Measurements from ENCODE around the gene SPIN2B.
"Not testable (repeated sequence)": the region's sequence is repeated elsewhere in the genome, so short reads cannot be mapped to it uniquely, and the experiment has no call there.

SPIN2B gene

GRCh38 chrX:57132046-57132445 is 10.7 kb upstream of the SPIN2B start:
- Histone ChIP-seq H2BK15ac (ENCODE audit: low read depth, poor library complexity, severe bottlenecking) (no peak overlapping the region), H3K27ac (ENCODE audit: low read length, poor library complexity, severe bottlenecking) (no peak overlapping the region), H2BK120ac (ENCODE audit: low read depth, low read length) (no peak overlapping the region), H3K14ac (ENCODE audit: low read length in 2 of 2) (no peak overlapping the region), H3K9ac (ENCODE audit: low read length) (no peak overlapping the region), H3K4me3 (ENCODE audit: insufficient read depth in 1 of 2, low read depth in 1 of 2, low read length in 2 of 2) (no peak overlapping the region), H3K4ac (ENCODE audit: low read depth in 1 of 2, low read length in 2 of 2) (no peak overlapping the region), H4K91ac (ENCODE audit: low read length) (no peak overlapping the region), H3K9me3 (ENCODE audit: control insufficient read depth, low read length) (no peaks in the 10 kb centered on the region), H3K4me2 (ENCODE audit: low read length, poor library complexity, severe bottlenecking) (no peak overlapping the region), H2BK5ac (ENCODE audit: low read depth, low read length, poor library complexity, severe bottlenecking) (no peak overlapping the region), H3K18ac (ENCODE audit: low read depth in 1 of 2, low read length in 2 of 2) (no peak overlapping the region), H3K27me3 (ENCODE audit: control insufficient read depth in 1 of 2, insufficient read depth in 1 of 2, low read length in 2 of 2) (no peaks in the 10 kb centered on the region), H3K79me1 (replicated peaks; ENCODE audit: low read length, poor library complexity, severe bottlenecking) (no peaks in the 10 kb centered on the region), H3K23ac (ENCODE audit: low read length in 2 of 2) (no peak overlapping the region), H2AFZ (ENCODE audit: low read depth, low read length) (no peak overlapping the region), H3K4me1 (ENCODE audit: control insufficient read depth, insufficient read depth, low read depth, low read length) (peaks cover 2% of the 10 kb centered on the region), H2AK5ac (ENCODE audit: low read length, severe bottlenecking) (no peak overlapping the region), H2BK12ac (ENCODE audit: low read length in 2 of 2) (no peak overlapping the region), H4K8ac (ENCODE audit: low read length) (no peak overlapping the region), H3K36me3 (ENCODE audit: control insufficient read depth in 1 of 2, insufficient read depth in 2 of 2, low read depth in 1 of 2, low read length in 2 of 2) (peaks cover 0 to 2% of the 10 kb centered on the region in 2 experiments)
- no peak for DNase-seq
- WGBS, result 96% methylated on average over 7 of the region's 7 CpGs

- Histone ChIP-seq H2BK15ac (ENCODE audit: low read depth, poor library complexity, severe bottlenecking) (no peak overlapping the region), H3K4me1 (ENCODE audit: control insufficient read depth, insufficient read depth, low read depth, low read length) (no peaks in the 10 kb centered on the region), H2BK120ac (ENCODE audit: low read depth, low read length) (no peak overlapping the region), H2AK5ac (ENCODE audit: low read length, severe bottlenecking) (no peak overlapping the region), H2AFZ (ENCODE audit: low read depth, low read length) (peak overlapping the region; percentile 42), H3K14ac (ENCODE audit: low read length in 2 of 2) (no peak overlapping the region), H3K4me3 (ENCODE audit: insufficient read depth in 1 of 2, low read depth in 1 of 2, low read length in 2 of 2) (peak overlapping the region; percentile 79 to 81), H2BK5ac (ENCODE audit: low read depth, low read length, poor library complexity, severe bottlenecking) (no peak overlapping the region), H3K23ac (ENCODE audit: low read length in 2 of 2) (no peak overlapping the region), H4K91ac (ENCODE audit: low read length) (no peak overlapping the region), H3K27ac (ENCODE audit: low read length, poor library complexity, severe bottlenecking) (no peak overlapping the region), H3K27me3 (ENCODE audit: control insufficient read depth in 1 of 2, insufficient read depth in 1 of 2, low read length in 2 of 2) (peaks cover 0 to 4% of the 10 kb centered on the region in 2 experiments), H3K4me2 (ENCODE audit: low read length, poor library complexity, severe bottlenecking) (no peak overlapping the region), H4K8ac (ENCODE audit: low read length) (no peak overlapping the region), H2BK12ac (ENCODE audit: low read length in 2 of 2) (no peak overlapping the region), H3K79me1 (replicated peaks; ENCODE audit: low read length, poor library complexity, severe bottlenecking) (peaks cover 2% of the 10 kb centered on the region), H3K18ac (ENCODE audit: low read depth in 1 of 2, low read length in 2 of 2) (peak overlapping the region in 1 of 2 experiments; percentile 62), H3K9me3 (ENCODE audit: control insufficient read depth, low read length) (no peaks in the 10 kb centered on the region), H3K9ac (ENCODE audit: low read length) (peak overlapping the region; percentile 87), H3K36me3 (ENCODE audit: control insufficient read depth in 1 of 2, insufficient read depth in 2 of 2, low read depth in 1 of 2, low read length in 2 of 2) (peaks cover 0 to 12% of the 10 kb centered on the region in 2 experiments), H3K4ac (ENCODE audit: low read depth in 1 of 2, low read length in 2 of 2) (no peak overlapping the region)
- no peak for DNase-seq
- WGBS, result no CpG with 5 or more reads among the region's 10 CpGs
Measured at GRCh38 chrX:57121816-57122215, 468 bp upstream of the SPIN2B start.

GRCh38 chrX:57120619-57121161 is 658 bp downstream of the SPIN2B start:
- H3K27me3 ChIP-seq (ENCODE audit: control insufficient read depth in 1 of 2, insufficient read depth in 1 of 2, low read length in 2 of 2); H2BK12ac ChIP-seq (ENCODE audit: low read length in 2 of 2); H3K4me1 ChIP-seq (ENCODE audit: control insufficient read depth, insufficient read depth, low read depth, low read length); H4K91ac ChIP-seq (ENCODE audit: low read length); H2BK15ac ChIP-seq (ENCODE audit: low read depth, poor library complexity, severe bottlenecking); H3K23ac ChIP-seq (ENCODE audit: low read length in 2 of 2); H2BK5ac ChIP-seq (ENCODE audit: low read depth, low read length, poor library complexity, severe bottlenecking); H2BK120ac ChIP-seq (ENCODE audit: low read depth, low read length); H3K9me3 ChIP-seq (ENCODE audit: control insufficient read depth, low read length); H2AK5ac ChIP-seq (ENCODE audit: low read length, severe bottlenecking); H3K79me1 ChIP-seq (replicated peaks; ENCODE audit: low read length, poor library complexity, severe bottlenecking): not testable (repeated sequence)
- Histone ChIP-seq H3K36me3 (ENCODE audit: control insufficient read depth in 1 of 2, insufficient read depth in 2 of 2, low read depth in 1 of 2, low read length in 2 of 2) (peaks cover 0 to 18% of the 10 kb centered on the region in 2 experiments), H3K4me2 (ENCODE audit: low read length, poor library complexity, severe bottlenecking) (peak overlapping the region; percentile 55), H4K8ac (ENCODE audit: low read length) (peak overlapping the region; percentile 8), H2AFZ (ENCODE audit: low read depth, low read length) (peak overlapping the region; percentile 61), H3K9ac (ENCODE audit: low read length) (peak overlapping the region; percentile 87), H3K27ac (ENCODE audit: low read length, poor library complexity, severe bottlenecking) (peak overlapping the region; percentile 53), H3K18ac (ENCODE audit: low read depth in 1 of 2, low read length in 2 of 2) (peak overlapping the region; percentile 79 to 89), H3K4ac (ENCODE audit: low read depth in 1 of 2, low read length in 2 of 2) (peak overlapping the region in 1 of 2 experiments; percentile 6), H3K4me3 (ENCODE audit: insufficient read depth in 1 of 2, low read depth in 1 of 2, low read length in 2 of 2) (peak overlapping the region; percentile 79 to 81), H3K14ac (ENCODE audit: low read length in 2 of 2) (peak overlapping the region in 1 of 2 experiments; percentile 45)
- WGBS, result under 1% methylated on average over 10 of the region's 12 CpGs
- DNase-seq, result peak; percentile 13

GRCh38 chrX:57119416-57119815 is 1.9 kb downstream of the SPIN2B start:
- Histone ChIP-seq H3K4ac (ENCODE audit: low read depth in 1 of 2, low read length in 2 of 2) (no peak overlapping the region), H3K4me3 (ENCODE audit: insufficient read depth in 1 of 2, low read depth in 1 of 2, low read length in 2 of 2) (no peak overlapping the region)
- WGBS, result no CpG with 5 or more reads among the region's 1 CpG

More at GRCh38 chrX:57119416-57119815, 1.9 kb downstream of the SPIN2B start:
- Histone ChIP-seq H4K91ac (ENCODE audit: low read length) (no peak overlapping the region), H3K23ac (ENCODE audit: low read length in 2 of 2) (no peak overlapping the region), H3K9me3 (ENCODE audit: control insufficient read depth, low read length) (no peaks in the 10 kb centered on the region), H2AK5ac (ENCODE audit: low read length, severe bottlenecking) (no peak overlapping the region), H2BK12ac (ENCODE audit: low read length in 2 of 2) (no peak overlapping the region), H3K27me3 (ENCODE audit: control insufficient read depth in 1 of 2, insufficient read depth in 1 of 2, low read length in 2 of 2) (peaks cover 0 to 3% of the 10 kb centered on the region in 2 experiments), H3K4me1 (ENCODE audit: control insufficient read depth, insufficient read depth, low read depth, low read length) (no peaks in the 10 kb centered on the region), H3K27ac (ENCODE audit: low read length, poor library complexity, severe bottlenecking) (no peak overlapping the region), H4K8ac (ENCODE audit: low read length) (no peak overlapping the region), H2AFZ (ENCODE audit: low read depth, low read length) (no peak overlapping the region), H3K36me3 (ENCODE audit: control insufficient read depth in 1 of 2, insufficient read depth in 2 of 2, low read depth in 1 of 2, low read length in 2 of 2) (peaks cover 0 to 21% of the 10 kb centered on the region in 2 experiments), H3K14ac (ENCODE audit: low read length in 2 of 2) (no peak overlapping the region), H2BK120ac (ENCODE audit: low read depth, low read length) (no peak overlapping the region), H3K4me2 (ENCODE audit: low read length, poor library complexity, severe bottlenecking) (no peak overlapping the region), H3K79me1 (replicated peaks; ENCODE audit: low read length, poor library complexity, severe bottlenecking) (peaks cover 2% of the 10 kb centered on the region), H3K18ac (ENCODE audit: low read depth in 1 of 2, low read length in 2 of 2) (no peak overlapping the region), H2BK5ac (ENCODE audit: low read depth, low read length, poor library complexity, severe bottlenecking) (no peak overlapping the region), H2BK15ac (ENCODE audit: low read depth, poor library complexity, severe bottlenecking) (no peak overlapping the region), H3K9ac (ENCODE audit: low read length) (no peak overlapping the region)
- no peak for DNase-seq

Data from mesenchymal stem cell (in vitro differentiated cells and primary cell).